Adipose tissue (tissue), 3 donors: ENCODE results near the gene MFSD12. TPM values are rescaled to one million over a fixed set of nuclear protein-coding genes. Genes with fewer than 3 reads are reported as not detected.

ENCODE experiments used
- H3K27ac ChIP-seq: one replicate; pipeline ENCODE4 v1.5.1; 2013; ENCODE audit warnings: low read depth, low read length
- WGBS, 3 donors: extraction: QIAGEN DNeasy Blood & Tissue Kit; methylation state at CpG; one replicate each; pipeline ENCODE4 v1.1.7; 2013; 5-methylcytosine and 5-hydroxymethylcytosine counted together
- polyA plus RNA-seq, 3 donors: library from polyadenylated mRNA; stranded (reverse); fragments of 200-250 nt; gene quantifications; one replicate each; pipeline ENCODE4 v1.2.3, GENCODE V29; 2013
- donor health status: healthy with polysubstance abuse.
- donor health status: Bipolar disorder and iron deficiency.
- donor health status: healthy.

The MFSD12 gene
- polyA plus RNA-seq = 10 to 100 TPM; 26.3 to 32.9 (median 31.8) TPM

DNA sequence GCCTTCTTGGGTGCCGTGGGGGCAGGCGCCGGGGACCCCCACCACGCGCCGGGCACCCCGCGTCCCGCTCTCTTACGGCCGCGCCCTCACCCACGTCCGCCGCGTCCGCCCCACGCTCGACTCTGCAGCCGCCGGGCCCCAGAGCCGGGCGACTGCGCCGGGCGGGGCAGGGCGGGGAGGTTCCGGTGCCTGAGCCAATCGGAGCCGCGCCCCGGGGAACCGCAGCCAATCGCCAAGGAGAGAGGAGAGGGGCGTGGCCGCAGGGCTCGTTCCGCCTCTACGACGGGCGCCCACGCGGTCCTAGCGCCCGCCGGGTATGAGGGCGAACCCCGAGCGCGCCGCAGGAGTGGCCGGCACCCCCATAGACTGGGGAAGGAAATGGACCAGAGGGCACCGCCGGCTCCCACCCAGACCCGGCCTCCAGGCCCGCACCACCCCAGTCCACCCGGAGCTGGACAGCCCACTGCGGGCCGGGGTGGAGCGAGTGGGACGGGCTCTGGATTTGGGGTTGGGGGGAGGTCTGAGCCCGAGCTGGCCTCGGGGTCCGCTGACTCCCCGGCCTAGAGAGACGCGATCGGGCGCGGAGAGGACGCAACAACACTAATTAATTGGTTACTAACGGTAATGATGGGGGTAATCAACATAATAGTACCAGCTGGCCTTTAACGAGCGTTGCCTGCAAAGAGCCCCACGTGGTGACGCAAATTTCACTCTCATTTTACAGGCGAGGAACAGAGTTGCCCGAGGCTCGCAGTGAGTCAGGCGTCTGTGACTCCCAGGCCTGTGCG lies at the start of gene MFSD12:
TSS of gene MFSD12 (minus strand) at position 126 of the 788 bp plus-strand sequence. CDS start 183 bp downstream, outside the sequence.
- WGBS, 3 donors = 1% methylated on average over 57 to 81 of the region's 81 CpGs
- H3K27ac ChIP-seq = no peak within 1 kb of the TSS

DNA sequence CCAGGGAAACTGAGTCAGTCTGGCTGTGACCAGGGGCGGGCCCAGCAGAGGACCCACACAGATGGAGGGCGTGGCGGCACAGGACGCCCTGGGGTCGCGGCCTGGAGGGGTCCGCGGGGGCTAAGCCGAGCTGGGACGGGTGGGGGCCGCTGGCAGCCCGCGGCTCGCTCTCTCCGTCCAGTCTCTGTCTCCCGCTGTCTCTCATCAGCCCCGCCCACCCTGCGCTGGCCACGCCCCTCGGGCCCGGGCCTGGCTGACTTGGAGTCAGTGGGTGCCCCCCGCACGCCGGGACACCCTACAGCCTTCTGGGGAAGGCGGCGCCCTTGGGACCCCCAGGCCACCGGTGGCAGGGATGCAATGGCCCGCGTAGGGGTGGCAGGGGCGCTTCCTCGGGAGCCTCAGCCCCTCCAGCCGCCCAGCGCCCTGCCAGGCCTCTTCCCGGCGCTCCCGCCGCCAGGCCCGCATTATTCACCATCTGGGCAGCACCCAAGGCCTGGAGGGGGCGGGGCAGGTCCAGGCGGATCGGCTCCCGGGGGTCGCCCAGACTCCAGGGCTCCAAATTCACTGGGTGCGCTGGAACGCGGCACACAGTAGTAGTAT lies 49.4 kb upstream of the MFSD12 start, which contains the start of gene TBXA2R:
TSS of gene TBXA2R (minus strand) at position 186 of the 600 bp plus-strand sequence. CDS start 6,241 bp downstream, outside the sequence.
- WGBS, 3 donors = 1 to 7% (median 5%) methylated on average over 30 to 46 of the region's 46 CpGs
- H3K27ac ChIP-seq = peak within 1 kb of the TSS; percentile 57

DNA sequence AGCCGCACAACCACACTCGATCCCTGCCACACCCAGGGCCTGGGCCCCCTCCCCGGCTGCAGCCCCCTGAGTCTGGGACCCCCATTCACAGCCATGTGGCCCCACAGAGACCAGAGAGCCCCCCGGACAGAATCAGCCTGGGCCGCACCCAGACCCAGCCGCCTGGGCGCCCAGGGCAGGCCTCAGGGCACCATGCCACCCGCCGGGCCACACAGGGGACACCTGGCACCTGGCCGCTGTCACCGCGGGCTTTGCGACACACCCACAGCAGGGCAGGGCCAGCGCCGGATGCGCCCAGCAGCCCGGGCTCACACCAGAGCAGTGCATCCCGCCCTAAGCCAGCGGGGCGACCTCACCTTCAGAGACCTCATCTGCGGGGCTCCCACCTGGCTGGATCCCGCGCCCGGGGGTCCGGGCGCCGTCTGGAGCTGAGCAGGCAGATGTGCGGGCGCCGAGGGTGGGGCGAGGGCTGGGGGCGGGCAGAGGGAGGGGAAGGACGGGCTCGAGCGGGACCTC lies 48.8 kb upstream of the MFSD12 start:
- no peak overlapping the region for H3K27ac ChIP-seq
- 7% methylated on average over 33 to 35 of the region's 35 CpGs for WGBS, 3 donors

DNA sequence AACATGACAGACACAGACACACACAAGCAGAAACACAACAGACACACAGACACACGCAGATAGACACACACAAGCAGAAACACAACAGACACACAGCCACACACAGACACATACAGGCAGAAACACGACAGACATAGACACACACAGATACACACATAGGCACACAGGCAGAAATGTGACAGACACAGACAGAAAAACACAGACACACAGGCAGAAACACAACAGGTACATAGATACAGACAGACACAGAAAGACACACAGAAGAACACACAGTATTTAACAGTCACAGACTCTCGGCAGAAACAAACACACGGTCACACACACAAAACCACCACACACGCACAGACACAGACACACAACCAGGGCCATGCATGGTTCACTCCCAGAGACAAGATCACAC lies 48.4 kb upstream of the MFSD12 start:
- WGBS, 3 donors = 30 to 68% (median 31%) methylated on average over 5 of the region's 5 CpGs
- no peak overlapping the region for H3K27ac ChIP-seq

DNA sequence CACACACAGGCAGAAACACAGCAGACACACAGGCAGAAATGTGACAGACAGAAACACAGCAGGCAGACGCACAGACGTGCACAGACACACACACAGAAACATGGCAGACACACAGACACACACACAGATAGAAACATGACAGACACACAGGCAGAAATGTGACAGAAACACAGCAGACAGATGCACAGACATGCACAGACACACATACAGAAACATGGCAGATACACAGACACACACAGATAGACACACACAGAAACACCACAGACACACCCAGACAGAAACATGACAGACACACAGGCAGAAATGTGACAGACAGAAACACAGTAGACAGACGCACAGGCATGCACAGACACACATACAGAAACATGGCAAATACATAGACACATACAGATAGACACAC lies 48.0 kb upstream of the MFSD12 start:
- H3K27ac ChIP-seq = no peak overlapping the region
- 53 to 91% (median 61%) methylated on average over 3 of the region's 3 CpGs for WGBS, 3 donors

DNA sequence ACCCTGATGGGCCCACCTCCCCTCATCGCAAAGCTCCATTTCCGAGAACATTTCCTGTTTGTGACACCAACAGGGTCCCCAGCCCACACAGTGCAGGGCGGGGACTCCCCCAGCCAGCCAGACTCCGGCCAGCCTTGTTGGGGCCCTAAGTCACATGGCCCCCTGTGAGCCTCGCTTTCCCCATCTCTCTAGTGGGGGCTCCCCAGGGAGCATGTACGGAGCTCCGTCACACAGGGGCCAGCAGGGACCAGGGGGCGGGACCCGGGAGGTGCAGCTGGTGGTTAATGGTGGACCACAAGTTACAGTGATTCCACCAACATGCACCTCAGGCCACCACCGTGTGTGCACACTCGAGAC lies 47.6 kb upstream of the MFSD12 start:
- WGBS, 3 donors = 23 to 74% (median 25%) methylated on average over 11 of the region's 11 CpGs
- no peak overlapping the region for H3K27ac ChIP-seq

DNA sequence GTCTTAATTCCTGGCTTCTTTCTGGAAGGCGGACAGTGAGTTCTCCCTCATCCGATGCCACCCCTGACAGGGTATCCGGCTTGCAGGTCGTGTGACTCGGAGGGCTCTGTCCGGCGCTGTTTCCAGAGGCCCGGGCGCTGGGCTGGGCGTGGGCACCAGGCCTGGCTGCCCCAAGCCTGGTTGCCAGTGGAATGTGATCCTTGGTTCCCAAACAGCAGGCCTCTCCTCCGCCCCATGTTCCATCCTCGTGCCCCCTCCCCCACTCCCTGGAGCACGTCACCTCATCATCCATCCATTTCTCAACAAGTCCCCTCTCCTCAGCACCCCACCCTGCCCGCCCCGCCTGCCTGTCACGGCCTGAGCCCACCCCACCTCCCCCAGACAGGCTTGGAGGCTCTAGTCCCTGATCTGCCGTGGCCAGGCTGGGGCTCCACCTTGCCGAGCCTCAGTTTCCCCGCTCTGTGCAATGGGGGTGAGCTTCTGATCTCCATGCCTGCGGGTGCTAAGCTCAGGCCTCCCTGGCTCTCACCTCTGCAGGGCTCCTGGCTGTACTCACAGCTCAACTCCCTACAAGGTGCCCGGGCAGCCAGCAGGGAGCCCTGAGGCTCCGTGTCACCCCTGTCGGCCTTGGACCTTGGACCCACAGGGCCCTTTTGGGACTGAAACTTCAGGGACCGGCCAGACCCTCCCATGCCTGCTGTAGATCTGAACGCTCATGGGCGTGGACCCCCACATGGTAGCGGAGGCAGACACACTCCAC lies 47.0 kb upstream of the MFSD12 start:
- 68 to 74% (median 72%) methylated on average over 26 to 27 of the region's 27 CpGs for WGBS, 3 donors
- H3K27ac ChIP-seq = no peak overlapping the region

DNA sequence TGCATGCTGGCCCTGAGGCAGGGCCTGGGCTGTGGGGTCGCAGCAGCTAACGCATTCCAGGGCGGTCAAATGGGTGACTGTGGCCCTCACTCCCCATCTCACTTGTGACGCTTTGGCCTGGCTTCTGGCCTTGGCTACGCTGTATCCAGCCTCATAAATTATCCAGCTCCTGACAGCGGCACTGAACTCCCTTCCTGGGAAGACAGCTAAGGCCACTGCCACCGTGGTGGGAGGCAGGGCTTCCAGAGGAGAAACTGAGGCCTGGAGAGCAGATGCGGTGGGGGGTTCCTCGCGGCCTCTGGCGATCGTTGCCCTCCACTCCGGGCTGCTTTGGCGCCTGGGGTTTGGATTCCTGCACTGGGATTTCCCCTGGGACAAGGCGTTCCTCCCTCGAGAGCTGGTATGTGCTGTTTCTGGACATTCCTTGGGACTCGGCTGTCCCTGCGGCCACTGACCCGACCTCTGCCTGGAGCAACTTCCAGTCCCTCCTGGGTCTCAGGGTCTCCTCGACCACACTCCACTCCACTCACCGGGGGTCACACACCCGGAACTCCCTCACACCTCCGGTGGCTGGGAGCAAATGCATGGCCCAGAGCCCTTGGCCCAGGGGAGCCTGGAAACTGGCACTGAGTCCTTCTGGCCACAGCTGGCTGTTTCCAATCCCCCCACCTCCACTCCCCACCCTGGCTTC lies 45.9 kb upstream of the MFSD12 start:
- H3K27ac ChIP-seq = no peak overlapping the region
- whole genome bisulfite sequencing, 3 donors = 59 to 77% (median 61%) methylated on average over 23 of the region's 23 CpGs

DNA sequence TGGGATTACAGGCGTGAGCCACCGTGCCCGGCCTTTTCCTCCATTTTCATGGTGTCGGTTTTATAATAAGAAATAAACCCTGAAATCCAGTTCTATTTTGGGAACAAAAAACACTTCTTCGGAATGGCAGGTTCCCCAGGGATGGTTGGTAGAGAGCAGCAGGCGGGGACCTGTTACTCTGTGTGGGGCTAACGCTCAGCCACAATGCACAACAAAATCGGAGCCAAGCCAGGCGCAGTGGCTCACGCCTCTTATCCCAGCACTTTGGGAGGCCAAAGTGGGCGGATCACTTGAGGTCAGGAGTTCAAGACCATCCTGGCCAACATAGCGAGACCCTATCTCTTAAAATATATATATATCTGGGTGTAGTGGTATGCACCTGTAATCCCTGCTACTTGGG lies 43.6 kb upstream of the MFSD12 start:
- 85 to 88% (median 85%) methylated on average over 12 of the region's 12 CpGs for WGBS, 3 donors
- no peak overlapping the region for H3K27ac ChIP-seq

DNA sequence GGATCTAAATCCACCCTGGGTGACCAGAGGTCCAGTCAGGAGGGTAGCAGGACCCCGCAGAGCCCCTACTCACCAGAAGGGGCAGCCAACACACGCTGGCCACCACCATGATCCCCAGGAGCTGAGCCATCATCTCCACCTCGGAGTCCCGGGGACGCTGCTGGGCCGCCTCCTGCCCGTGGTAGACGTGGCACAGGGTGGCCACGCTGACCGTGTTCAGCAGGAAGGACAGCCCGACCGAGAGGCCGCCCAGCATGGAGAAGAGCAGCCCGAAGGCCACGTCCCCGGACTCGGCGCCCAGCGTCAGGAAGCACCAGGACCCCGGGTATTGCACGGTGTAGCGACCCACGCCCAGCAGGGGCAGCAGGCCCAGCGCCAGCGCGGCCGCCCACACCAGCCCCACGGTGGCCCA lies 42.4 kb upstream of the MFSD12 start:
- H3K27ac ChIP-seq = no peak overlapping the region
- WGBS, 3 donors = 89 to 94% (median 92%) methylated on average over 27 to 28 of the region's 28 CpGs

DNA sequence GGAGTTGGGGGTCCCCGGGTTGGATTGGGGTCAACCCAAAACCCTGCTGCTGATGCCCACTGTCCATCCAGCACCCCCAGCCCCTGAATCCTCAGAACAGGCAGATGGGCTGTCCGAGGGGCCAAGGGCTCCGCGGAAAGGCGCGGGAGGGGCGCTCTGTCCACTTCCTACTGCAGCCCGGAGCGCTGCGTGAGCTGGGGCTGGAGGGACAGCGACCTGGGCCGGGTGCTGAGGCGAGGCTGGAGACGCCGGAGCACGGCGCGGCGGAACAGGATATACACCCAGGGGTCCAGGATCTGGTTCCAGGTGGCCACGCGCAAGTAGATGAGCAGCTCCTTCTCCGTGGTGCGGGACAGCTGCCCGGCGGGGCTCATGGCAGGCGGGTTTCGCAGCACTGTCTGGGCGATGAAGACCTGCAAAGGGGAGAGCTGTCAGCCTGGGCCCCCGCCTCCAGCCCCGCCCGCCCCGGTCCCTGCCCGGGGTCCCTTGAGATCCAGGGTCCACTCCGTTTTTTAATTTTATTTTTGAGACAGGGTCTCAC lies 38.2 kb upstream of the MFSD12 start:
- 73 to 87% (median 81%) methylated on average over 31 to 34 of the region's 34 CpGs for WGBS, 3 donors

DNA sequence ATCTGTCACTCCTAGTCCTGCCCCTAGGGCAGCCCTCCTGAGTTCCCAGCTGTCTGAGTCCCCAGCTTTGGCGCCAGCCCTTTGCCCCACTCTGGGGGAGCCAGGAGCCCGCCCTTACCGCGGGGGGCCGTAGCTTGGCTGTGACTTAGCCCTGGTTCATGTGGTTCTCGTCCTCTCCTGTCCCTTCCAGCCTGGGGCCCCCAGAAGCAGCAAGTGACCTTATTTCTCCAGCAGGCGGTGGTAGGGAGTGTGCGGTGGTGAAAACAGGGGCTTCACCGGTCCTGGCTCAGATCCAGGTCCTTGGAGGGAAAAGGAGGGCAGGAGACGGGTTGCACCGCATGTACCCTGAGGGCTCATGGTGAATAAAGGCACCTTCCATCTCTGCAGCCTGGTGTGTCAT lies 35.8 kb upstream of the MFSD12 start:
- H3K27ac ChIP-seq = no peak overlapping the region
- WGBS, 3 donors = 32 to 48% (median 44%) methylated on average over 10 to 11 of the region's 11 CpGs

More for the DNA sequence above, 38.2 kb upstream of the MFSD12 start:
- H3K27ac ChIP-seq = no peak overlapping the region

DNA sequence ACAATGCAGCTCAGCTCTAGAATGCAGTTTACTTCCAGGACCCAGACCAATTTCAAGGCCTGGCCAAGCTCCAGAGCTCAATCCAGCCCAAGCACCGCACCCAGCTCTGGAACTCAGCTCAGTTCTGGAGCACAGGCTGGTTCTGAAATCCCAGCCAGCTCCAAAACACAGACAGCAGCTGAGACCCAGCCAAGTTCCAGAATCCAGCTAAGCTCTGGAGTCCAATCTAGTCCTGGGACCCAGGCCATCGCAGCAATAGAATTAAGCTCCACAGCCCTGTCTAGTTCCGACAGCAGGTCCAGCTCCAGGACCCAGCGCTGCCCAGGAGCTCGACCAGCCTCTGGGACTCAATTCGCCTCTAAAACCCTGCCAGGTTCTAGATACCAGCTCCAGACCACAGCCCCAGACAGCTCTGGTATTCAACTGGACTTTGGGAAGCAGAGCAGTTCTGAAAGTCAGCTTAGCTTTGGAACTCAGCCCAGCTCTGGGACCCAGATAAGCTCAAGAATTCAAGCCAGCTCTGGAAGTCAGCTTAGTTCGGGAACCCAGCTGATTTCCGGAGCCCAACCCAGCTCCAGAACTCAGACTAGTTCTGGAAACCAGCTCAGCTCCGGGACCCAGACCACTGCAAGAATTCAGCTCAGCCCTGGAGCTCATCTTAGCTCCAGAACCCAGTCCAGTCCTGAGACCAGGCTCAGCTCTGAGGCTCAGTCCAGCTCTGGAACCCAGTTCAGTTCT lies 34.7 kb upstream of the MFSD12 start:
- WGBS, 3 donors = 64 to 87% (median 80%) methylated on average over 9 of the region's 9 CpGs
- no peak overlapping the region for H3K27ac ChIP-seq

DNA sequence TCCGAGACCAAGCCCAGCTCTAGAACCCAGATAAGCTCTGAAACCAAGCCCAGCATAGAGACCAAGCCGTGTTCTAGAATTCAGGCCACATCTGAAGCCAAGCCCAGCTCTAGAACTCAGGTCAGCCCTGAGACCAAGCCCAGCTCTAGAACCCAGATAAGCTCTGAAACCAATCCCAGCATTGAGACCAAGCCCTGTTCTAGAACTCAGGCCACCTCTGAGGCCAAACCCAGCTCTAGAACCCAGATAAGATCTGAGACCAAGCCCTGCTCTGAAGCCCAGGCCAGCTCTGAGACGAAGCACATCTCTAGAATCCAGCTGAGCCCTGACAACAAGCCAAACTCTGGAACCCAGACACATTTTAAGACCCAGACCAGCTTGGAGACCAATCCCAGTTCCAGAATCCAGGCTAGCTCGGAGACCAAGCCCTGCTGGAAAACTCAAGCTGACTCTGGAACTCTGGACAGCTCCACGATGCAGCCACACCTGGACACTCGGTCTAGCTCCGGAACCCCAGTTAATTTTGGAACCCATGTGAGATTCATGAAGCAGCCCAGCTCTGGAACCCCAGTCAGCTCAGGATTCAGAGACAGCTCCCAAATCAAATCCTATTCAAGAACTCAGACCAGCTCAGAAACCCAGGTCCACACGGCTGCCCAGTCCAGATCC lies 33.7 kb upstream of the MFSD12 start:
- WGBS, 3 donors = 94 to 95% (median 94%) methylated on average over 8 of the region's 8 CpGs
- no peak overlapping the region for H3K27ac ChIP-seq

DNA sequence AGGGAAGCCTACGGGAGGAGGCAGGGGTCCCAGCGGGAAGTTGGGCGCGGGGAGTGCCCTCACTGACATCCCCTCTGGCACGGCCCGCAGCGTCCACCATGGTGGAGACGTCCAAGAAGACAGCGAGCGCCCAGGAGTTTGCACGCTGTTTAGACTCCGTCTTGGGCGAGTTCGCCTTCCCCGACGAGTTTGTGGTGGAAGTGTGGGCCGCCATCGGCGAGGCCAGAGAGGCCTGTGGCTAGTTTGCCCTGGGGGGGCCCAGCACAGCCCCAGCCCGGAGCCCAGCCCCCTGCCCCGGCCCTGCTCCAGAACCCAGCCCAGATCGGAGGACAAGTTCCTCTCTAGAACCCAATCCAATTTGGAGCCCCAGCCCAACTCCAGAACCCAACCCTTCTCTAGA lies 32.6 kb upstream of the MFSD12 start:
- WGBS, 3 donors = 95 to 96% (median 96%) methylated on average over 19 to 22 of the region's 22 CpGs
- H3K27ac ChIP-seq = no peak overlapping the region

DNA sequence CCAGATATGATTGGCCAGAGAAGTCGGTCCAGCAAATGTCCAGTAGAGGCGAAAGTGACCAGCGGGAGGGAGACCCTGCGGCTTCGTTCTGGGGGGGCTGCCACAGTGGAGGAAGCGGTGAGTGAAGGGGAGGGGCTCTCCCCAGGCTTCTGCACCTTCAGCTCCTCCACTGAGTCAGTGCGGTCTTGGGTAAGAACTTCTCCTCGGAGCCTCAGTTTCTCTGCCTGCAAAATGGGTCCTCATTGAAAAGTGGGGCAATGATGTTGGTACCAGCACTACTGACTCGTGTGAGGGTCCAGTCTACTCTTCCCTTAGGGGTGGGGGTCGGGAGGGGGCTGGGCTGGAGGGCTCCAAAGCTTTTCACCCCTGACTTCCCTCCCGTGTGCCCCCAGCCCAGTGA lies 32.1 kb upstream of the MFSD12 start:
- no peak overlapping the region for H3K27ac ChIP-seq
- WGBS, 3 donors = 82 to 90% (median 85%) methylated on average over 11 of the region's 11 CpGs

DNA sequence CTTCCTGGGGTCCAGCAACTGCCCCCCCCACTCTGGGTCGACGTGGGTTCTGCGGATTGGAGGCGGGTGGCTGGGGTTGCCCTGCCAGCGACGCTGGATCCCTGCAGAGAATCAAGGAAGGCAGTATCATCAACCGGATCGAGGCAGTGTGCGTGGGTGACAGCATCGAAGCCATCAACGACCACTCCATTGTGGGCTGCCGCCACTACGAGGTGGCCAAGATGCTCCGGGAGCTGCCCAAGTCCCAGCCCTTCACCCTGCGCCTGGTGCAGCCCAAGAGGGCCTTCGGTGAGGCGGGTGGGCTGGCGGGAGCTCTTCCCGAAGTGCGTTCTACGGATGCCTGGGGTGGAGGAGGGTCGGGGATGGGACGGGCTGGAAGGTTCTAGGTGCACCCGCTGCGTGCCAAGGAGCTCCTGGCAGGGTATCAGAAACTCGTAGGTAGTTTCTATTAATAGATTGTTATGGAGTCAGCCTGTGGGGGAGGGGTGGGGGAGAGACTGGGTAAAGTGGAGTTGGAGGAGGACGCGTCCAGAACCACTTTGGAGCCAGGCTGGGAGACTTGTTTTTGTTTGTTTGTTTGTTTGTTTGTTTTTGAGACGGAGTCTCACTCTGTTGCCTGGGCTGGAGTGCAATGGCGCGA lies 29.4 kb upstream of the MFSD12 start:
- 57 to 64% (median 60%) methylated on average over 31 of the region's 31 CpGs for WGBS, 3 donors
- no peak overlapping the region for H3K27ac ChIP-seq
